GM12875 (cell line): ENCODE results near the gene VSTM2B.
"Not testable (repeated sequence)": the region's sequence is repeated elsewhere in the genome, so short reads cannot be mapped to it uniquely, and the experiment has no call there.

Source experiments
- H3K4me3 ChIP-seq: one replicate; pipeline ENCODE4 v1.5.1; 2011; ENCODE audit warnings: low read depth, low read length, control low read depth
- CTCF ChIP-seq: IDR thresholded peaks from 2 replicates; pipeline ENCODE4 v1.5.1; 2011; ENCODE audit warnings: low read depth, mild to moderate bottlenecking, control low read depth, inconsistent platforms, low read length, moderate library complexity, borderline replicate concordance; ENCODE audit not compliant: insufficient read depth

VSTM2B gene

GRCh38 chr19:29552454-29553280 lies 26.9 kb downstream of the VSTM2B start:
- no peak for TF ChIP-seq CTCF
- no peak overlapping the region for H3K4me3 ChIP-seq

DNA sequence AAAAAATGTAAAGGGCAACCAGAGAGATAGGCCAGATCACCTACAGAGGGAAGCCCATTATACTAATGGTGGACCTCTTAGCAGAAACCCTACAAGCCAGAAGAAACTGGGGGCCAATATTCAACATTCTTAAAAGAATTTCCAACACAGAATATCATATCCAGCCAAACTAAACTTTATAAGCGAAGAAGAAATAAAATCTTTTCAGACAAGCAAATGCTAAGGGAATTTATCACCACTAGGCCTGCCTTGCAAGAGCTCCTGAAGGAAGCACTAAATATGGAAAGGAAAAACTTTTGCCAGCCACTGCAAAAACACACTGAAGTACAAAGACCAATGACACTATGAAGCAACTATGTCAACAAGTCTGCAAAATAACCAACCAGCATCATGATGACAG lies 28.4 kb downstream of the VSTM2B start:
- H3K4me3 ChIP-seq, result no peak overlapping the region
- TF ChIP-seq CTCF, result no peak

DNA sequence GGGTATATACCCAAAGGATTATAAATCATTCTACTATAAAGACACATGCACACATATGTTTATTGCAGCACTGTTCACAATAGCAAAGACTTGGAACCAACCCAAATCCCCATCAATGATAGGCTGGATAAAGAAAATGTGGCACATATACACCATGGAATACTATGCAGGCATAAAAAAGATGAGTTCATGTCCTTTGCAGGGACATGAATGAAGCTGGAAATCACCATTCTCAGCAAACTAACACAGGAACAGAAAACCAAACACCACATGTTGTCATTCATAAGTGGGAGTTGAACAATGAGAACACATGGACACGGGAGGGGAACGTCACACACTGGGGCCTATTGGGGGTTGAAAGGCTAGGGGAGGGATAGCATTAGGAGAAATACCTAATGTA lies 33.3 kb downstream of the VSTM2B start:
- H3K4me3 ChIP-seq, result not testable (repeated sequence)

DNA sequence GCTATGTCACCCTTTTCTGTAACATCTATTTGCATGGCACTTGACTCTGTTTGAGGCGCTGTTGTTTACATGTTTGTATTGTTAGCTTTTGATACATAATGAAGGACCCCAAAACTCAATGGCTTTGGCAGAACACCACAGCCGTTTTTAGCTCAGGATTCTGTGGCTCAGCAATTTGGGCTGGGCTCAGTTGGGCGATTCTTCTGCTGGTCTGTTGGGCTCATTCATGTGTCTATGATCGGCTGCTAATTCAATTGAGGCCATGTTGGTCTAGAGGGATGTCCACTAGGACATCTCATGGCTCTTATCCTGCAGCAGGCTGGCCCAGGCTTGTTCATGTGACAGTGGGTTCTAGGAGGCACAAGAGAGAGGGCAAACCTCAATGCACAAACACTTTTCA lies 33.9 kb downstream of the VSTM2B start:
- no peak for TF ChIP-seq CTCF
- no peak overlapping the region for H3K4me3 ChIP-seq

DNA sequence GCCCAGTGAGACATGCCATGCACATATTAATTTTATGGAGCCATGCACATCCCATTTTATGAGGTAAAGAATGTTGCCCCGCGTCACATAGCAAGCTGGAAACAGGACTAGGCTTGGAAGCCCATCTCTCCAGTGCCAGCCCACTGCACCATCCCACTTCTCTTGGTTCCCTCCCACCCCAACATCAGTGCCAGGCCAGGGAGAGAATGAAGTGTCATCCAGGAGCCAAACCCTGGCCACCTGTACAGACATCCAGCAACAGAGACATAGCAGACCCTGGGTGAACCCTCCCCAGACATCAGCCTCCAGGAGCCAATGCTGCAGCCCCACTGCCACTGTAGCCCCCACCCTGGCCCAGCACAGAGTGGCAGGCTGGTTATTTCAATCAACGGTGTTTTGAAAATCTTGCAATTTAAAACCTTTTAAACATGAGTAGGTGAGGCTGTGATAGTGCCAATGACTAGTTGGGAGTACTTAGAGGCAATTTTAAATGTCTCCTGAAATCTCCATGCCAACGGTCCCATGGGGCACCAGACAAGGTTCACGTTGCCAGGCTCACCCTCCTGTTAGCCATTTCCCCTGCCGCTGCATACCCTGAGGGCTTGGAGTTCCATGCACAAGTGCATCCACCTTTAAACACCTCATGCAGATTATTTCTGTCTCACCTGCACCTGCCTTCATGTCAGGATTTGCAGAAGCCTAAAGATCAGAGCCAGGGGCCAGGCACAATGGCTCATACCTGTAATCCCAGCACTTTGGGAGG lies 34.7 kb downstream of the VSTM2B start:
- H3K4me3 ChIP-seq, result no peak overlapping the region
- TF ChIP-seq CTCF, result no peak

GRCh38 chr19:29561601-29562000 lies 35.8 kb downstream of the VSTM2B start:
- no peak overlapping the region for H3K4me3 ChIP-seq
- no peak for TF ChIP-seq CTCF

DNA sequence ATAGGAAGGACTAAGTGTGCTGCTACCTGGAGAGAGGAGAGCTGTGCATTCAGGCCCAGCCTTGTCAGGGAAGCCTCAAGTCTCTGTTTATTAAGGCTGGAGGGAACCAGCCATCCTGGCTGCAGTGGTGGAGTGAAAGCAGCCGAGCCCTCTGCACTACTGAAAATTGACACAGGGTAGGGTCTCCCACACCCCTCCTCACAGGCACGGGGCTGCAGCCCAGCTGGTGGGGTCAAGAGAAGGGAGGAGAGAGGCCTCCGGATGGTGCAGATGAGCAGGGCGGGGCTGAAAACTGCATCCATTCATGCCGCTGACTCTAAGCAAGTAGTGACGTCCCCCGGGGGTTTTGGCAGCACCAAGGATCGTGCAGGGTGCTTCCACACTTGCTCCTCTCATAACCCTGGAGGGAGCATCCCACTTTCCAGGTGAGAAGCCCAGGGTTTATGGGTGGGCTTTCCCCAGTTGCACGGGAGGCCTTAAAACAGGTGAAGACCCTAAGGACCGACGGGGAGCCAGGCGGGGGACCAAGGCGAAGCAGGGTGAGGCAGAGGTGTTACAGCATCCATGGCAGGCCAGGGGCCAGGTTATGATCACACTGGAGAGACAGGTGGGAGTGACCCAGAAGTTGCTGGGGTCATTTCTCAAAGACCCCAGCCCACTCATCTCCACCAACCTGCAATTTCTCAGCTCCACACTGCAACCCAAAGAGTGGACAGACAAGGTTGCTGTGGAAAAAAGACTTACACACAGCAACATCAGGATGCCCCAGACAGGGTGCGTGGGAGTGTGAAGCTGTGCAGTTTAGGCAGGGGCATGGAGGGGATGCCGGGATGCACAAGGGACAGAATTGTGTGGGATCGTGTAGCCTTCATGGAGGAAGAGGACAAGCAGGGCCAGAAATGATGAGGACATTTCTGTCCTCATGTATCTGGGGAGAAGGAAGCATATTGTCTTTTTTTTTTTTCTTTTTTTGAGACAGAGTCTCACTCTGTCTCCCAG lies 36.8 kb downstream of the VSTM2B start:
- H3K4me3 ChIP-seq, result no peak overlapping the region

More for the DNA sequence above, 36.8 kb downstream of the VSTM2B start:
- no peak for TF ChIP-seq CTCF
